ENCODE results near the gene CPOX.

Gene CPOX

DNA sequence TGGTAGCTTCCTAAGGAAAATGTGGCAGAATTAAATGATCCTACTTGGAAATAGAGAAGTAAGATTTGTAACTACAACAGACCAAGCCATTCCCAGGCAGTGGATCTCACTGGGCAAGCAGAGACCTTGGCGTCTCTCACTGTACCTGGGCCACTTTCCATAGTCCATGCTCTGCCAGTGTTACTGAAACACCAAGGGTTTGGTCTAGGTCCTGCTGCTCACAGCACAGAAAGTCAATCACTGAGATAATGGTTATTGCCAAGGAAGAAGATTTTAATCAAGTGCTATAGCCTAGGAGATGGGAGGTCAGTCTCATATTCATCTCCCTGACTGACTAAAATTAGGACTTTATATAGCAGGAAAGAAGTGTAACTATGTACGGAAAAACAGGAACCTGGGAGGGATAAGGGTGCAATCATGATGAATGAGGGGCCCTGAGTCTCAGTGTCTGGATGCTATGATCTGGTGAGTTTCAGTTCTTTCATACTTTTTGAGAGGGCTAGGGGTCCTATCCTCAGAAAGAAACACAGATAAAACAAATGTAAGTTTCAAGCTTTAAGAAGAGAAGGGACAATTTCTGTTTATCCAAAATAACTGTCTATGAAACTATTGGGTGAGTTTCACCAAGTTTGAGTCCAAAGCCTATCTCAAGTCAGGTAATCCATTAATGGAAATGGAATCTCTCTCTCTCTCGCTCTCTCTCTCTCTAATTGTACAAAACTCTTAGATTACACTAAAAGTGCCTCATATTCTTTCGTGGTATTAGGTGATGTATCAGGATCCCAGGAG, 41.0 kb downstream of the CPOX start:
- H3K4me3 ChIP-seq (ENCODE audit: insufficient read depth, low read length, poor library complexity, severe bottlenecking): no peak overlapping the region
- TF ChIP-seq, protein P1, sequence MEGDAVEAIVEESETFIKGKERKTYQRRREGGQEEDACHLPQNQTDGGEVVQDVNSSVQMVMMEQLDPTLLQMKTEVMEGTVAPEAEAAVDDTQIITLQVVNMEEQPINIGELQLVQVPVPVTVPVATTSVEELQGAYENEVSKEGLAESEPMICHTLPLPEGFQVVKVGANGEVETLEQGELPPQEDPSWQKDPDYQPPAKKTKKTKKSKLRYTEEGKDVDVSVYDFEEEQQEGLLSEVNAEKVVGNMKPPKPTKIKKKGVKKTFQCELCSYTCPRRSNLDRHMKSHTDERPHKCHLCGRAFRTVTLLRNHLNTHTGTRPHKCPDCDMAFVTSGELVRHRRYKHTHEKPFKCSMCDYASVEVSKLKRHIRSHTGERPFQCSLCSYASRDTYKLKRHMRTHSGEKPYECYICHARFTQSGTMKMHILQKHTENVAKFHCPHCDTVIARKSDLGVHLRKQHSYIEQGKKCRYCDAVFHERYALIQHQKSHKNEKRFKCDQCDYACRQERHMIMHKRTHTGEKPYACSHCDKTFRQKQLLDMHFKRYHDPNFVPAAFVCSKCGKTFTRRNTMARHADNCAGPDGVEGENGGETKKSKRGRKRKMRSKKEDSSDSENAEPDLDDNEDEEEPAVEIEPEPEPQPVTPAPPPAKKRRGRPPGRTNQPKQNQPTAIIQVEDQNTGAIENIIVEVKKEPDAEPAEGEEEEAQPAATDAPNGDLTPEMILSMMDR (IDR thresholded peaks at IDR 0.05; ENCODE audit: insufficient read depth, low read length, poor library complexity, severe bottlenecking): no peak
- TF ChIP-seq EZH2phosphoT487 (conservative IDR thresholded peaks at IDR 0.05; ENCODE audit: low read length): no peak

DNA sequence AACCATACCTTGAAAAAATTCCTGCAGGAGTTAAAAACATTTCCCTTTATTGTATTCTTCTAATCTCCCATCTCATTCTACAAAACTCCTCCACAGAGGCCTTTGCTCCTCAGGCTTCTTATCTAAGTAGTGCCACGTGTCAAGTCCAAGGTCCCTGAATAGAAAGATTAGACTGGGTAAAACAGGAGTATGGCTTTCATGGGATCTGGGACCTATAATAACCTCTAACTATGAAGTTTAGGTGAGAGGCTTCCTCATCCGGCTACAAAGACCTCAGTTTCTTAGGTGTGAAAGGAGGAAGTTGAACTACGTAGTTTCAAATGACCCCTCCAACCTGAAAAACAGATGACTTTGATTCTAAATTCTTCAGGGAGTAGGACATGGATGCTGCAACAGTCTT, 41.7 kb downstream of the CPOX start:
- H3K4me2 ChIP-seq (ENCODE audit: low read depth, low read length, poor library complexity, severe bottlenecking): no peak overlapping the region
- no peaks in the 10 kb centered on the region for H3K79me2 ChIP-seq (ENCODE audit: insufficient read depth, low read length)
- H3K4me3 ChIP-seq (ENCODE audit: insufficient read depth, low read length, poor library complexity, severe bottlenecking): no peak overlapping the region
- no peaks in the 10 kb centered on the region for H4K20me1 ChIP-seq (ENCODE audit: low read depth, low read length)
- no peaks in the 10 kb centered on the region for H3K9me3 ChIP-seq (ENCODE audit: insufficient read depth, low read length)
- no peak for TF ChIP-seq EZH2phosphoT487 (conservative IDR thresholded peaks at IDR 0.05; ENCODE audit: low read length)
- TF ChIP-seq, protein P1 (IDR thresholded peaks at IDR 0.05; ENCODE audit: insufficient read depth, low read length, poor library complexity, severe bottlenecking): no peak
- H3K9me2 ChIP-seq (replicated peaks; ENCODE audit: insufficient read depth, low read length): no peaks in the 10 kb centered on the region
- H3K9ac ChIP-seq (ENCODE audit: low read length): no peak overlapping the region
- peaks cover 10% of the 10 kb centered on the region for H3F3A ChIP-seq (ENCODE audit: insufficient read depth)
- no peaks in the 10 kb centered on the region for H3K27me3 ChIP-seq (ENCODE audit: low read length)
- H3K27ac ChIP-seq (ENCODE audit: low read depth, low read length): no peak overlapping the region
- no peak overlapping the region for H2AFZ ChIP-seq (ENCODE audit: low read depth, low read length, severe bottlenecking)
- no peaks in the 10 kb centered on the region for H3K36me3 ChIP-seq (ENCODE audit: low read length)

More for the DNA sequence above, 41.0 kb downstream of the CPOX start:
- Histone ChIP-seq H3K9ac (ENCODE audit: low read length) (no peak overlapping the region), H3K4me2 (ENCODE audit: low read depth, low read length, poor library complexity, severe bottlenecking) (peak overlapping the region; percentile 74), H2AFZ (ENCODE audit: low read depth, low read length, severe bottlenecking) (no peak overlapping the region), H4K20me1 (ENCODE audit: low read depth, low read length) (no peaks in the 10 kb centered on the region), H3K36me3 (ENCODE audit: low read length) (no peaks in the 10 kb centered on the region), H3K9me2 (replicated peaks; ENCODE audit: insufficient read depth, low read length) (no peaks in the 10 kb centered on the region), H3F3A (ENCODE audit: insufficient read depth) (peaks cover 12% of the 10 kb centered on the region), H3K79me2 (ENCODE audit: insufficient read depth, low read length) (no peaks in the 10 kb centered on the region), H3K27me3 (ENCODE audit: low read length) (no peaks in the 10 kb centered on the region), H3K27ac (ENCODE audit: low read depth, low read length) (no peak overlapping the region), H3K9me3 (ENCODE audit: insufficient read depth, low read length) (no peaks in the 10 kb centered on the region)

DNA sequence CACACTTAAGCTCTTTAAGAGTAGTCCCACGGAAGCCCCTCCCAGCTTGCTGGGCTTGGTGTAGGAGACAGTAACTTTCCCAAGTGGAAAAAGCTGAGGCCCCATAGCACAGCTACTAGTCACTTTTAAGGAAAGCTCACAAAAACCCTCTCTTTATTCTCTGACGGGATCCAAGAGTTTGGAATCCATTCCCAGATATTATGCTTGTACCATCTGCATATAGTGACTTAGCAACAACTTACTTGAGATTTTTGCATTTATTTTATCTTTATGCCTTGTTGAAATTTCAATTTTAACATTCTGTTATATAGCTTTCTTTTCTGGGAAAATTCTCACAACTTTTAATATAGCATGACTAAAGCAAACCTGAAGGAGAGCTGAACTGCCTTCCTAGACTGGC, 42.2 kb downstream of the CPOX start:
- H2AFZ ChIP-seq (ENCODE audit: low read depth, low read length, severe bottlenecking): no peak overlapping the region
- no peak for TF ChIP-seq EZH2phosphoT487 (conservative IDR thresholded peaks at IDR 0.05; ENCODE audit: low read length)
- TF ChIP-seq, protein P1 (IDR thresholded peaks at IDR 0.05; ENCODE audit: insufficient read depth, low read length, poor library complexity, severe bottlenecking): no peak
- no peaks in the 10 kb centered on the region for H3K27me3 ChIP-seq (ENCODE audit: low read length)
- no peak overlapping the region for H3K4me3 ChIP-seq (ENCODE audit: insufficient read depth, low read length, poor library complexity, severe bottlenecking)
- no peaks in the 10 kb centered on the region for H3K79me2 ChIP-seq (ENCODE audit: insufficient read depth, low read length)
- H3F3A ChIP-seq (ENCODE audit: insufficient read depth): peaks cover 5% of the 10 kb centered on the region
- H3K27ac ChIP-seq (ENCODE audit: low read depth, low read length): no peak overlapping the region
- H3K4me2 ChIP-seq (ENCODE audit: low read depth, low read length, poor library complexity, severe bottlenecking): no peak overlapping the region
- H3K9me2 ChIP-seq (replicated peaks; ENCODE audit: insufficient read depth, low read length): no peaks in the 10 kb centered on the region
- H3K9me3 ChIP-seq (ENCODE audit: insufficient read depth, low read length): no peaks in the 10 kb centered on the region
- H3K36me3 ChIP-seq (ENCODE audit: low read length): no peaks in the 10 kb centered on the region
- H3K9ac ChIP-seq (ENCODE audit: low read length): no peak overlapping the region
- no peaks in the 10 kb centered on the region for H4K20me1 ChIP-seq (ENCODE audit: low read depth, low read length)
